Lung (tissue), 12 donors: ENCODE data around the gene IGLL1. TPM values are rescaled to one million over a fixed set of nuclear protein-coding genes. Genes with fewer than 3 reads are reported as not detected.
A peak's percentile ranks its signal among the peaks of the same experiment; 100 is the strongest.
"Not testable (repeated sequence)": the region's sequence is repeated elsewhere in the genome, so short reads cannot be mapped to it uniquely, and the experiment has no call there.

Experiments
- ATAC-seq: fragments of 200-7000 bp; cut with Tn5 transposase; one replicate; pipeline ENCODE4 v1.9.1; 2020; ENCODE audit warnings: moderate number of reproducible peaks; ENCODE audit not compliant: insufficient read depth, low FRiP score
- DNase-seq, 3 donors: peaks; one replicate each; pipeline ENCODE4 v3.0.0-alpha.2; 2013 to 2017
- H3K27ac ChIP-seq, 2 donors: one replicate each; pipeline ENCODE4 v1.5.1; 2013; ENCODE audit warnings: mild to moderate bottlenecking in 2 of 2, moderate library complexity in 2 of 2, control low read depth in 1 of 2, inconsistent platforms in 1 of 2, low read depth in 1 of 2, low read length in 1 of 2
- H3K27me3 ChIP-seq, 3 donors: one replicate each; pipeline ENCODE4 v1.5.1; 2013; ENCODE audit warnings: low read length in 2 of 3; ENCODE audit not compliant: control insufficient read depth in 3 of 3, insufficient read depth in 3 of 3
- H3K36me3 ChIP-seq, 4 donors: one replicate each; pipeline ENCODE4 v1.5.1; 2013; ENCODE audit warnings: low read length in 4 of 4, mild to moderate bottlenecking in 1 of 4, moderate library complexity in 1 of 4; ENCODE audit not compliant: control insufficient read depth in 4 of 4, insufficient read depth in 4 of 4
- H3K4me1 ChIP-seq, 5 donors: one replicate each; pipeline ENCODE4 v1.5.1; 2013; ENCODE audit warnings: low read length in 5 of 5, mild to moderate bottlenecking in 2 of 5, moderate library complexity in 1 of 5; ENCODE audit not compliant: control insufficient read depth in 5 of 5, insufficient read depth in 5 of 5
- H3K4me3 ChIP-seq: one replicate; pipeline ENCODE4 v1.5.1; 2013; ENCODE audit warnings: mild to moderate bottlenecking, control low read depth, moderate library complexity
- H3K9ac ChIP-seq, 2 donors: one replicate each; pipeline ENCODE4 v1.5.1; 2013; ENCODE audit warnings: low read length in 2 of 2, control low read depth in 1 of 2; ENCODE audit not compliant: insufficient read depth in 1 of 2
- H3K9me3 ChIP-seq, 4 donors: one replicate each; pipeline ENCODE4 v1.5.1; 2013; ENCODE audit warnings: low read length in 3 of 4, mild to moderate bottlenecking in 1 of 4, moderate library complexity in 1 of 4; ENCODE audit not compliant: control insufficient read depth in 4 of 4, insufficient read depth in 3 of 4
- WGBS, 2 donors: extraction: QIAGEN DNeasy Blood & Tissue Kit; methylation state at CpG; one replicate each; pipeline ENCODE4 v1.1.7; 2013; 5-methylcytosine and 5-hydroxymethylcytosine counted together
- polyA plus RNA-seq, 2 donors: library from polyadenylated mRNA; stranded (reverse); fragments of 200-250 nt; gene quantifications; one replicate each; pipeline ENCODE4 v1.2.1, GENCODE V29; 2013
- total RNA-seq, 2 donors: library from RNA; depleted of rRNA in 1 of 2; stranded (reverse); fragments of >200 nt in 1 of 2; gene quantifications; one replicate each; pipeline ENCODE4 v1.2.1, GENCODE V29; 2014 to 2021
- TF ChIP-seq, protein P1 (sequence below): IDR thresholded peaks from 2 replicates; pipeline ENCODE4 v1.5.1; 2012; ENCODE audit warnings: mild to moderate bottlenecking; ENCODE audit errors: control extremely low read depth, extremely low read depth
- donor health status: control.
- donor health status: control.
- donor health status: Bipolar disorder and iron deficiency.
- donor health status: healthy.
- donor health status: DM: yes; HTN: yes; CAD: no.

The IGLL1 gene
- total and polyA plus RNA-seq, 4 donors = 0.16 to 0.28 TPM; not detected in 2

DNA sequence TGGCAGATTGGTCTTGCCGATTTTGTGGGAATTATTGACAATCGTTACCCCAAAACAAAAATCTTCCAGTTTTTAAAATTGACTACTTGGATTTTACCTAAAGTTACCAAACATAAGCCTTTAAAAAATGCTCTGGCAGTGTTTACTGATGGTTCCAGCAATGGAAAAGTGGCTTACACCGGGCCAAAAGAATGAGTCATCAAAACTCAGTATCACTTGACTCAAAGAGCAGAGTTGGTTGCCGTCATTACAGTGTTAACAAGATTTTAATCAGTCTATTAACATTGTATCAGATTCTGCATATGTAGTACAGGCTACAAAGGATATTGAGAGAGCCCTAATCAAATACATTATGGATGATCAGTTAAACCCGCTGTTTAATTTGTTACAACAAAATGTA is 37.2 kb downstream of the IGLL1 start:
- Histone ChIP-seq H3K9me3 (peaks cover 0 to 4% (median 3%) of the 10 kb centered on the region in 4 donors), H3K36me3 (no peaks in the 10 kb centered on the region), H3K4me3 (no peak overlapping the region), H3K4me1 (peaks cover 0 to 13% (median 0%) of the 10 kb centered on the region in 5 donors), H3K27me3 (no peaks in the 10 kb centered on the region), H3K9ac (no peak overlapping the region), H3K27ac (no peak overlapping the region)
- WGBS, 2 donors = 53 to 60% methylated on average over 5 of the region's 5 CpGs
- TF ChIP-seq, protein P1, sequence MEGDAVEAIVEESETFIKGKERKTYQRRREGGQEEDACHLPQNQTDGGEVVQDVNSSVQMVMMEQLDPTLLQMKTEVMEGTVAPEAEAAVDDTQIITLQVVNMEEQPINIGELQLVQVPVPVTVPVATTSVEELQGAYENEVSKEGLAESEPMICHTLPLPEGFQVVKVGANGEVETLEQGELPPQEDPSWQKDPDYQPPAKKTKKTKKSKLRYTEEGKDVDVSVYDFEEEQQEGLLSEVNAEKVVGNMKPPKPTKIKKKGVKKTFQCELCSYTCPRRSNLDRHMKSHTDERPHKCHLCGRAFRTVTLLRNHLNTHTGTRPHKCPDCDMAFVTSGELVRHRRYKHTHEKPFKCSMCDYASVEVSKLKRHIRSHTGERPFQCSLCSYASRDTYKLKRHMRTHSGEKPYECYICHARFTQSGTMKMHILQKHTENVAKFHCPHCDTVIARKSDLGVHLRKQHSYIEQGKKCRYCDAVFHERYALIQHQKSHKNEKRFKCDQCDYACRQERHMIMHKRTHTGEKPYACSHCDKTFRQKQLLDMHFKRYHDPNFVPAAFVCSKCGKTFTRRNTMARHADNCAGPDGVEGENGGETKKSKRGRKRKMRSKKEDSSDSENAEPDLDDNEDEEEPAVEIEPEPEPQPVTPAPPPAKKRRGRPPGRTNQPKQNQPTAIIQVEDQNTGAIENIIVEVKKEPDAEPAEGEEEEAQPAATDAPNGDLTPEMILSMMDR = no peak
- no peak for DNase-seq
- no peak for ATAC-seq

- not testable (repeated sequence) for ATAC-seq, H3K4me3 ChIP-seq, H3K27me3 ChIP-seq, H3K36me3 ChIP-seq, H3K9ac ChIP-seq, H3K9me3 ChIP-seq, H3K27ac ChIP-seq
- H3K4me1 ChIP-seq = peaks cover 0 to 18% (median 3%) of the 10 kb centered on the region in 5 donors
- DNase-seq = peak in 1 of 3 donors; percentile 13
- 65 to 78% methylated on average over 3 of the region's 3 CpGs for WGBS, 2 donors
These were observed 37.7 kb downstream of the IGLL1 start for GRCh38 chr22:23542391-23542790.

GRCh38 chr22:23541849-23542281 is 38.2 kb downstream of the IGLL1 start:
- DNase-seq, H3K36me3 ChIP-seq, H3K9ac ChIP-seq, H3K9me3 ChIP-seq, H3K4me3 ChIP-seq, ATAC-seq, H3K27ac ChIP-seq, H3K27me3 ChIP-seq: not testable (repeated sequence)
- H3K4me1 ChIP-seq = peaks cover 0 to 23% (median 8%) of the 10 kb centered on the region in 5 donors
- TF ChIP-seq, protein P1 = peak; percentile 18
- 9 to 10% methylated on average over 7 of the region's 7 CpGs for WGBS, 2 donors

GRCh38 chr22:23540837-23541236 is 39.3 kb downstream of the IGLL1 start:
- not testable (repeated sequence) for H3K9ac ChIP-seq, H3K36me3 ChIP-seq, H3K9me3 ChIP-seq, H3K27ac ChIP-seq, H3K27me3 ChIP-seq, DNase-seq, H3K4me3 ChIP-seq, ATAC-seq
- WGBS, 2 donors = 79 to 86% methylated on average over 5 of the region's 5 CpGs
- peaks cover 0 to 24% (median 12%) of the 10 kb centered on the region in 5 donors for H3K4me1 ChIP-seq

GRCh38 chr22:23539839-23540198 is 40.3 kb downstream of the IGLL1 start:
- ATAC-seq, H3K9me3 ChIP-seq, H3K27ac ChIP-seq, H3K4me3 ChIP-seq, H3K36me3 ChIP-seq, DNase-seq, H3K27me3 ChIP-seq, H3K9ac ChIP-seq: not testable (repeated sequence)
- WGBS, 2 donors = 14 to 21% methylated on average over 4 to 6 of the region's 7 CpGs
- peaks cover 0 to 28% (median 12%) of the 10 kb centered on the region in 5 donors for H3K4me1 ChIP-seq
